ENCODE data around the gene PCDHGA1. TPM values are rescaled to one million over a fixed set of nuclear protein-coding genes. Genes with fewer than 3 reads are reported as not detected.

PCDHGA1 gene
- total RNA-seq, 1 experiment from 2014 or later, result not detected

- Histone ChIP-seq H3K27me3 (ENCODE audit: control insufficient read depth, insufficient read depth, low read length) (peaks cover 2% of the 10 kb centered on the region; the same call in 1 of the 2 replicates), H3K4me3 (ENCODE audit: insufficient read depth, low read depth, low read length) (no peak overlapping the region), H3K36me3 (replicated peaks; ENCODE audit: control insufficient read depth, insufficient read depth, low read length) (peaks cover 14% of the 10 kb centered on the region)
- no peak for DNase-seq
Measured at GRCh38 chr5:141515946-141516671, 185.8 kb downstream of the PCDHGA1 start.

- Histone ChIP-seq H3K36me3 (replicated peaks; ENCODE audit: control insufficient read depth, insufficient read depth, low read length) (peaks cover 17% of the 10 kb centered on the region), H3K27me3 (ENCODE audit: control insufficient read depth, insufficient read depth, low read length) (peaks cover 2% of the 10 kb centered on the region; the same call in 1 of the 2 replicates), H3K4me3 (ENCODE audit: insufficient read depth, low read depth, low read length) (no peak overlapping the region)
- no peak for DNase-seq
Measured at GRCh38 chr5:141516672-141517025, 186.3 kb downstream of the PCDHGA1 start.

- no peak overlapping the region for H3K4me3 ChIP-seq (ENCODE audit: insufficient read depth, low read depth, low read length)
- peaks cover 20% of the 10 kb centered on the region for H3K36me3 ChIP-seq (replicated peaks; ENCODE audit: control insufficient read depth, insufficient read depth, low read length)
- DNase-seq, result no peak
- peaks cover 2% of the 10 kb centered on the region; the same call in 1 of the 2 replicates for H3K27me3 ChIP-seq (ENCODE audit: control insufficient read depth, insufficient read depth, low read length)
Measured at GRCh38 chr5:141517312-141517711, 187.0 kb downstream of the PCDHGA1 start.

DNA sequence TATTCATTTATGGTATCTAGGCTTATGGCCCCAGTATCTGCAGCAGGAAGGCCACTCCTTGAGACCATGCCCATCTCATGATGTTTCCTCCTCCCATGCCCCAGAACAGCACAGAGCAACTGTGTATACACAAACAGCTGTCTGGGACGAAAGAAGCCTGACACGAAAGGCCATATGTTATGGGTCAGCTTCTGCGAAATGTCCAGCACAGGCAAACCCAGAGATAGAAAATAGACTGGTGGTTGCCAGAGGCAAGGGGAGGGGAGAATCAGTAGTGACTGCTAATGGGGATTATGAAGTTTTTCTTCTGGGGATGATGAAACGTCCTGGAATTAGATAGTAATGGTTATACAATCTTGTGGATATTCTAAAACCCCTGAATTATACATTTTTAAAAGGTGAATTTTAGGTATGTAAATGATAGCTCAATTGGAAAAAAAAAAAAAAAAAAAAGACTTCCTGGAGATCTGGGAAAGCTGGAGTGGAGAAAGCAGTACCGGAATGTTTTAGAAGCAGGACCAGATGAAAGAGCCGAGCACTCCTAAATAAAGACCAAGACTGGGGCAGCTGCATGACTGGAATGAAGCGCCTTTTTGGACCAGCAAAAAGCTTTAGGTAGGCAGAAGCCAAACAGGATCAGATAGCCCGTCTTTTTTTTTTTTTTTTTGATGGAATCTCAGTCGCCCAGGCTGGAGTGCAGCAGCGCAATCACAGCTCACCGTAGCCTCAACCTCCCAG lies 187.7 kb downstream of the PCDHGA1 start:
- DNase-seq, result no peak
- H3K4me3 ChIP-seq (ENCODE audit: insufficient read depth, low read depth, low read length), result no peak overlapping the region
- H3K36me3 ChIP-seq (replicated peaks; ENCODE audit: control insufficient read depth, insufficient read depth, low read length), result peaks cover 20% of the 10 kb centered on the region
- no peaks in the 10 kb centered on the region for H3K27me3 ChIP-seq (ENCODE audit: control insufficient read depth, insufficient read depth, low read length)

- peaks cover 22% of the 10 kb centered on the region for H3K36me3 ChIP-seq (replicated peaks; ENCODE audit: control insufficient read depth, insufficient read depth, low read length)
- DNase-seq, result no peak
- no peak overlapping the region for H3K4me3 ChIP-seq (ENCODE audit: insufficient read depth, low read depth, low read length)
- H3K27me3 ChIP-seq (ENCODE audit: control insufficient read depth, insufficient read depth, low read length), result no peaks in the 10 kb centered on the region
Measured at GRCh38 chr5:141518618-141519015, 188.3 kb downstream of the PCDHGA1 start.

GRCh38 chr5:141519605-141520565 lies 189.6 kb downstream of the PCDHGA1 start:
- DNase-seq, result no peak
- Histone ChIP-seq H3K36me3 (replicated peaks; ENCODE audit: control insufficient read depth, insufficient read depth, low read length) (peaks cover 26% of the 10 kb centered on the region), H3K27me3 (ENCODE audit: control insufficient read depth, insufficient read depth, low read length) (no peaks in the 10 kb centered on the region), H3K4me3 (ENCODE audit: insufficient read depth, low read depth, low read length) (no peak overlapping the region)

GRCh38 chr5:141521244-141521781 lies 191.0 kb downstream of the PCDHGA1 start:
- Histone ChIP-seq H3K36me3 (replicated peaks; ENCODE audit: control insufficient read depth, insufficient read depth, low read length) (peaks cover 29% of the 10 kb centered on the region), H3K27me3 (ENCODE audit: control insufficient read depth, insufficient read depth, low read length) (no peaks in the 10 kb centered on the region), H3K4me3 (ENCODE audit: insufficient read depth, low read depth, low read length) (no peak overlapping the region)
- DNase-seq, result no peak

GRCh38 chr5:141522301-141522700 lies 192.0 kb downstream of the PCDHGA1 start:
- H3K36me3 ChIP-seq (replicated peaks; ENCODE audit: control insufficient read depth, insufficient read depth, low read length), result peaks cover 29% of the 10 kb centered on the region
- no peak for DNase-seq

DNA sequence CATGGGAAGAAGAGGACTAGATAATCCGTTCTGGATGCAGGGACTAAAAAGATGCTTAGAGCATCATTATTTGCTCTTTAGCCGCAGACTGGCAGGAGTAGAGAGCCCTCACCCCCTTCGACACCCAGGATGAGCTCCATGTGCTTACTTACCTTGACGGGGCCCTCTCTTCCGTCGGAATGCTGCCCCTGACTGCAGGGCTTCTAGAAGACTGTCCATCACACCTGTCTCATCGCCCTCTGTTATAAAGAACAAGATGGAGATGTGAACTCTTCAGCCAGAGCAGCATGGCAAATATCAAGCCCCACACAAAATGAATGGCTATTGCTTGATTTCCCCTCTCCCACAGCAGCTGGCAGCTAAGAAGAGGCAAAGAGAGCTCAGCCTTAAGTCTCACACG lies 193.7 kb downstream of the PCDHGA1 start:
- DNase-seq, result no peak
- Histone ChIP-seq H3K4me3 (ENCODE audit: insufficient read depth, low read depth, low read length) (no peak overlapping the region), H3K27me3 (ENCODE audit: control insufficient read depth, insufficient read depth, low read length) (no peaks in the 10 kb centered on the region), H3K36me3 (replicated peaks; ENCODE audit: control insufficient read depth, insufficient read depth, low read length) (peaks cover 37% of the 10 kb centered on the region)

More at GRCh38 chr5:141522301-141522700, 192.0 kb downstream of the PCDHGA1 start:
- no peak overlapping the region for H3K4me3 ChIP-seq (ENCODE audit: insufficient read depth, low read depth, low read length)
- no peaks in the 10 kb centered on the region for H3K27me3 ChIP-seq (ENCODE audit: control insufficient read depth, insufficient read depth, low read length)

GRCh38 chr5:141524604-141525597 lies 194.6 kb downstream of the PCDHGA1 start:
- Histone ChIP-seq H3K36me3 (replicated peaks; ENCODE audit: control insufficient read depth, insufficient read depth, low read length) (peaks cover 38% of the 10 kb centered on the region), H3K4me3 (ENCODE audit: insufficient read depth, low read depth, low read length) (no peak overlapping the region), H3K27me3 (ENCODE audit: control insufficient read depth, insufficient read depth, low read length) (no peaks in the 10 kb centered on the region)

GRCh38 chr5:141525653-141526052 lies 195.3 kb downstream of the PCDHGA1 start:
- H3K27me3 ChIP-seq (ENCODE audit: control insufficient read depth, insufficient read depth, low read length), result no peaks in the 10 kb centered on the region
- peaks cover 37% of the 10 kb centered on the region for H3K36me3 ChIP-seq (replicated peaks; ENCODE audit: control insufficient read depth, insufficient read depth, low read length)
- no peak for DNase-seq
- H3K4me3 ChIP-seq (ENCODE audit: insufficient read depth, low read depth, low read length), result no peak overlapping the region

More at GRCh38 chr5:141524604-141525597, 194.6 kb downstream of the PCDHGA1 start:
- peak; percentile 88 for DNase-seq

GRCh38 chr5:141527426-141527825 lies 197.1 kb downstream of the PCDHGA1 start:
- H3K27me3 ChIP-seq (ENCODE audit: control insufficient read depth, insufficient read depth, low read length), result no peaks in the 10 kb centered on the region
- H3K36me3 ChIP-seq (replicated peaks; ENCODE audit: control insufficient read depth, insufficient read depth, low read length), result peaks cover 30% of the 10 kb centered on the region
- H3K4me3 ChIP-seq (ENCODE audit: insufficient read depth, low read depth, low read length), result no peak overlapping the region
- no peak for DNase-seq

GRCh38 chr5:141528291-141528984 lies 198.1 kb downstream of the PCDHGA1 start:
- peaks cover 28% of the 10 kb centered on the region for H3K36me3 ChIP-seq (replicated peaks; ENCODE audit: control insufficient read depth, insufficient read depth, low read length)
- H3K27me3 ChIP-seq (ENCODE audit: control insufficient read depth, insufficient read depth, low read length), result no peaks in the 10 kb centered on the region
- H3K4me3 ChIP-seq (ENCODE audit: insufficient read depth, low read depth, low read length), result no peak overlapping the region
- no peak for DNase-seq

All from H7 (cell line).